ENCODE results near the gene F5.
"Not testable (repeated sequence)": the region's sequence is repeated elsewhere in the genome, so short reads cannot be mapped to it uniquely, and the experiment has no call there.

F5 gene

DNA sequence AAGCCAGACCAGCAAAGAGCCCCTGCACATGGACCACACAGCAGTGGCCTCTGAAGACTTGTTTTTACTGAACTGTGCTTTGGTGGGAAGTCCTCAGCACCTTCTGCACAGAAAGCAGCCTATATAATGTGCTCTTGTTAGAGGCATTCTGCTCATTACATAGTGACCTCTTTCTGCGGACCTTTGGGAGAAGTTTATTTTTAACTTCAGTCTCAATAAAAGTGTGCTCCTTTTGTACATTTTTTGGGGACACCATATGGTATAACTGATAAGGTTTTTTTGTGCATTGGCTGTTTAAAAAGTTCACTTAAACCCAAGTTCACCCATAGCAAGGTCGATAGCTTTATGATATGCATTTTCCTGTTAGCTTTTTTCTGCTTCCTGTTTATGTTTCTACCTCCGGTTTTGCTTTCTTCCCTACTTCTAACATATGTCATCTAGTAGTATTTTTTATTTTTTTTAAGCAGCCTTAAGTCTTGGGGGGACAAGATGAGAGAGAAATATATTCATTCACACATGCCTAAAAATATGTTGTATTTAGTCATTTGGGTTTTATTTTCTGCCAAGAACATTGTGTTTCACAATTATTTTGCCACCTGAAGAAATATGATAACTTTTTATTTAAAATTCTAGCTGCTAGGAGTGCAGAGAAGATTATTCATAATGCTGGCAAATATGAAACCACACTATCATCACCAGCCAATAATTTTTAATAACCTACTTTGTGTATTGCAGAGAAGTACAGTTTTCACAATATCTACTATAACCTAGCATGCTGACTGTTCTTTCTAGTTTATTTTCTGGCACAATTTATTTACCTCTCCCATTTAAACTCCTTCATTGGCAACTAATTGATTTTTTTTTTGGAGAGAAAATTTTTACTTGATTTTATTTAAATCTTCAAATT is 77.6 kb downstream of the F5 start:
- no peak overlapping the region for H3K27ac ChIP-seq (ENCODE audit: low read length)
- H3K9me3 ChIP-seq (ENCODE audit: control insufficient read depth in 2 of 2, low read length in 2 of 2) = no peaks in the 10 kb centered on the region
- H3K9ac ChIP-seq (ENCODE audit: low read length in 2 of 2) = no peak overlapping the region

GRCh38 chr1:169507413-169507812 is 78.9 kb downstream of the F5 start:
- no peaks in the 10 kb centered on the region for H3K9me3 ChIP-seq (ENCODE audit: control insufficient read depth in 2 of 2, low read length in 2 of 2)
- H3K27me3 ChIP-seq (ENCODE audit: control insufficient read depth in 1 of 2, insufficient read depth in 2 of 2, low read length in 2 of 2) = no peaks in the 10 kb centered on the region
- no peak overlapping the region for H3K9ac ChIP-seq (ENCODE audit: low read length in 2 of 2)
- H3K4me3 ChIP-seq (ENCODE audit: low read length in 2 of 2) = no peak overlapping the region
- H3K36me3 ChIP-seq (ENCODE audit: control insufficient read depth in 2 of 2, insufficient read depth in 2 of 2, low read length in 2 of 2) = no peaks in the 10 kb centered on the region
- H3K27ac ChIP-seq (ENCODE audit: low read length) = no peak overlapping the region
- H3K4me1 ChIP-seq (ENCODE audit: control insufficient read depth, insufficient read depth, low read length) = no peaks in the 10 kb centered on the region

More for the DNA sequence above, 77.6 kb downstream of the F5 start:
- Histone ChIP-seq H3K4me1 (ENCODE audit: control insufficient read depth, insufficient read depth, low read length) (no peaks in the 10 kb centered on the region), H3K27me3 (ENCODE audit: control insufficient read depth in 1 of 2, insufficient read depth in 2 of 2, low read length in 2 of 2) (no peaks in the 10 kb centered on the region), H3K36me3 (ENCODE audit: control insufficient read depth in 2 of 2, insufficient read depth in 2 of 2, low read length in 2 of 2) (no peaks in the 10 kb centered on the region), H3K4me3 (ENCODE audit: low read length in 2 of 2) (no peak overlapping the region)

DNA sequence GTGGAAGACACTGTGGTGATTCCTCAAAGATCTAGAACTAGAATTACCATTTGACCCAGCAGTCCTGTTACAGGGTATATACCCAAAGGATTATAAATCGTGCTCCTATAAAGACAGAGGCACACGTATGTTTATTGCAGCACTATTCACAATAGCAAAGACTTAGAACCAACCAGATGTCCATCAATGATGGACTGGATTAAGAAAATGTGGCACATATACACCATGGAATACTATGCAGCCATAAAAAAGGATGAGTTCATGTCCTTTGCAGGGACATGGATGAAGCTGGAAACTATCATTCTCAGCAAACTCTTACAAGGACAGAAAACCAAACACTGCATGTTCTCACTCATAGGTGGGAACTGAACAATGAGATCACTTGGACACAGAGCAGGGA is 82.7 kb downstream of the F5 start:
- H3K27ac ChIP-seq (ENCODE audit: low read length); H3K9ac ChIP-seq (ENCODE audit: low read length in 2 of 2); H3K4me3 ChIP-seq (ENCODE audit: low read length in 2 of 2); H3K36me3 ChIP-seq (ENCODE audit: control insufficient read depth in 2 of 2, insufficient read depth in 2 of 2, low read length in 2 of 2); H3K27me3 ChIP-seq (ENCODE audit: control insufficient read depth in 1 of 2, insufficient read depth in 2 of 2, low read length in 2 of 2); H3K4me1 ChIP-seq (ENCODE audit: control insufficient read depth, insufficient read depth, low read length); H3K9me3 ChIP-seq (ENCODE audit: control insufficient read depth in 2 of 2, low read length in 2 of 2): not testable (repeated sequence)

- H3K4me3 ChIP-seq (ENCODE audit: low read length in 2 of 2) = no peak overlapping the region
- no peaks in the 10 kb centered on the region for H3K27me3 ChIP-seq (ENCODE audit: control insufficient read depth in 1 of 2, insufficient read depth in 2 of 2, low read length in 2 of 2)
- no peaks in the 10 kb centered on the region for H3K36me3 ChIP-seq (ENCODE audit: control insufficient read depth in 2 of 2, insufficient read depth in 2 of 2, low read length in 2 of 2)
- no peaks in the 10 kb centered on the region for H3K9me3 ChIP-seq (ENCODE audit: control insufficient read depth in 2 of 2, low read length in 2 of 2)
- H3K4me1 ChIP-seq (ENCODE audit: control insufficient read depth, insufficient read depth, low read length) = no peaks in the 10 kb centered on the region
- H3K9ac ChIP-seq (ENCODE audit: low read length in 2 of 2) = no peak overlapping the region
- no peak overlapping the region for H3K27ac ChIP-seq (ENCODE audit: low read length)
These were observed 86.5 kb downstream of the F5 start for GRCh38 chr1:169499807-169500206.

- H3K9me3 ChIP-seq (ENCODE audit: control insufficient read depth in 2 of 2, low read length in 2 of 2) = no peaks in the 10 kb centered on the region
- no peaks in the 10 kb centered on the region for H3K4me1 ChIP-seq (ENCODE audit: control insufficient read depth, insufficient read depth, low read length)
- no peak overlapping the region for H3K9ac ChIP-seq (ENCODE audit: low read length in 2 of 2)
- H3K27ac ChIP-seq (ENCODE audit: low read length) = no peak overlapping the region
- no peaks in the 10 kb centered on the region for H3K36me3 ChIP-seq (ENCODE audit: control insufficient read depth in 2 of 2, insufficient read depth in 2 of 2, low read length in 2 of 2)
- no peak overlapping the region for H3K4me3 ChIP-seq (ENCODE audit: low read length in 2 of 2)
- no peaks in the 10 kb centered on the region for H3K27me3 ChIP-seq (ENCODE audit: control insufficient read depth in 1 of 2, insufficient read depth in 2 of 2, low read length in 2 of 2)
These were observed 89.0 kb downstream of the F5 start for GRCh38 chr1:169497317-169497716.

- Histone ChIP-seq H3K4me1 (ENCODE audit: control insufficient read depth, insufficient read depth, low read length) (no peaks in the 10 kb centered on the region), H3K9me3 (ENCODE audit: control insufficient read depth in 2 of 2, low read length in 2 of 2) (no peaks in the 10 kb centered on the region), H3K27ac (ENCODE audit: low read length) (no peak overlapping the region), H3K9ac (ENCODE audit: low read length in 2 of 2) (no peak overlapping the region), H3K36me3 (ENCODE audit: control insufficient read depth in 2 of 2, insufficient read depth in 2 of 2, low read length in 2 of 2) (no peaks in the 10 kb centered on the region), H3K4me3 (ENCODE audit: low read length in 2 of 2) (no peak overlapping the region), H3K27me3 (ENCODE audit: control insufficient read depth in 1 of 2, insufficient read depth in 2 of 2, low read length in 2 of 2) (no peaks in the 10 kb centered on the region)
These were observed 90.4 kb downstream of the F5 start for GRCh38 chr1:169495916-169496315.

DNA sequence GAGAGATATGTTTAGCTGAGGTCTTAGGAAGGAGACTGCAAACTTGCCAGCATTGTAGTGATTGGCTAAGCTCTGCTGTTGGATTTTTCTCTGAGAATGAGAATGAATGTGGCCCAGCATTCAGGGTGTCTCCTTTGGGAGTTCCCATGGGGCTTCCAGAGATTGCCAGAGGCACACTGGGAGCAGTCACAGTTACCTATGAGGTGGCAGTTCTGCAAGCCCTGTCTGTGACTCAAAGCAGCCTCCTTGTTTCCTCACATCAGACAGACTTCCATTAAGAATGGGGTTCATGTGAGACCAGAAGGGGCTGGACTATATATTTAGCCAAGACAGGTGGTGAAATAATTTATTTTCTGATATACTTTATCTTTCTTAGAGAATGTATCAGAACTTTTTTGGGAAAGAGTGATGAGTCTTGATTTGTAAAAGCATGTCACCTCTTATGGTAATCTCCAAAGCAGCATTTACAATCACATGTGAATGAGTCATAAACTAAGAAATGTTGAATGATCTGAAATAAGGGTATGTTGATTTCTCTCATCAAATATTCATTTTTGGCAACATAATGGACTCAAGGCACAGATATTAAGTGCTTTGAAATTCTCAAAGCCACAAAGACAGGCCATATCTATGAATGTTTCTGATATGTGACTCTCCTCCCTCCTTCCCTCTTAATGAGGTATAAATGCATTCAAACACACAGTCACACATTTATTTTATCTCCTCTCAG is 91.1 kb downstream of the F5 start:
- no peaks in the 10 kb centered on the region for H3K27me3 ChIP-seq (ENCODE audit: control insufficient read depth in 1 of 2, insufficient read depth in 2 of 2, low read length in 2 of 2)
- no peak overlapping the region for H3K27ac ChIP-seq (ENCODE audit: low read length)
- H3K36me3 ChIP-seq (ENCODE audit: control insufficient read depth in 2 of 2, insufficient read depth in 2 of 2, low read length in 2 of 2) = no peaks in the 10 kb centered on the region
- H3K4me1 ChIP-seq (ENCODE audit: control insufficient read depth, insufficient read depth, low read length) = no peaks in the 10 kb centered on the region
- H3K4me3 ChIP-seq (ENCODE audit: low read length in 2 of 2) = no peak overlapping the region
- no peak overlapping the region for H3K9ac ChIP-seq (ENCODE audit: low read length in 2 of 2)
- H3K9me3 ChIP-seq (ENCODE audit: control insufficient read depth in 2 of 2, low read length in 2 of 2) = no peaks in the 10 kb centered on the region

- no peak overlapping the region for H3K4me3 ChIP-seq (ENCODE audit: low read length in 2 of 2)
- H3K9me3 ChIP-seq (ENCODE audit: control insufficient read depth in 2 of 2, low read length in 2 of 2) = no peaks in the 10 kb centered on the region
- no peaks in the 10 kb centered on the region for H3K4me1 ChIP-seq (ENCODE audit: control insufficient read depth, insufficient read depth, low read length)
- no peak overlapping the region for H3K27ac ChIP-seq (ENCODE audit: low read length)
- H3K9ac ChIP-seq (ENCODE audit: low read length in 2 of 2) = no peak overlapping the region
- H3K27me3 ChIP-seq (ENCODE audit: control insufficient read depth in 1 of 2, insufficient read depth in 2 of 2, low read length in 2 of 2) = no peaks in the 10 kb centered on the region
- H3K36me3 ChIP-seq (ENCODE audit: control insufficient read depth in 2 of 2, insufficient read depth in 2 of 2, low read length in 2 of 2) = no peaks in the 10 kb centered on the region
These were observed 91.9 kb downstream of the F5 start for GRCh38 chr1:169494343-169494742.

GRCh38 chr1:169493251-169493650 is 93.0 kb downstream of the F5 start:
- H3K27ac ChIP-seq (ENCODE audit: low read length) = no peak overlapping the region
- no peak overlapping the region for H3K9ac ChIP-seq (ENCODE audit: low read length in 2 of 2)
- H3K27me3 ChIP-seq (ENCODE audit: control insufficient read depth in 1 of 2, insufficient read depth in 2 of 2, low read length in 2 of 2) = no peaks in the 10 kb centered on the region
- no peak overlapping the region for H3K4me3 ChIP-seq (ENCODE audit: low read length in 2 of 2)
- no peaks in the 10 kb centered on the region for H3K9me3 ChIP-seq (ENCODE audit: control insufficient read depth in 2 of 2, low read length in 2 of 2)
- H3K36me3 ChIP-seq (ENCODE audit: control insufficient read depth in 2 of 2, insufficient read depth in 2 of 2, low read length in 2 of 2) = no peaks in the 10 kb centered on the region
- H3K4me1 ChIP-seq (ENCODE audit: control insufficient read depth, insufficient read depth, low read length) = no peaks in the 10 kb centered on the region

DNA sequence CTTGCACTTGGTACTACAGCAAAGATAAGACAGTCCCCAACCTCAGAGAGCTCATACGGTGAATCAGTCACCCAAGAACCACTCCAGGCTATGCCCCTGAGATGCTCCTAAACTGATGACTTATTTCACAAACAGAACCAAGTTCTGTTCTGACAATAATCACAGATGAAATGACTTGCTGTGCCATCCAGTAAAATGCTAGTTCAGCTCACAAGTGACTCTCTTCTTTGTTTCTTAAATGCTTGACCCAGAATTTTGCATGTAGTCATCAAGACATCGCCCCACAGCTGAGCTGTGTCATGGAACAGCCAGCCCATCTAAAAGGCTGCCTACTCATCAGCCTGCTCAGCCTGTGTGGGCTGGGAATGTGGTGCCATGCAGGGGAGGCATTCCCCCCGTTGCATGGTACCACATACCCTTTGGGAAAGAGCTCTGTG is 94.4 kb downstream of the F5 start:
- H3K27ac ChIP-seq (ENCODE audit: low read length) = no peak overlapping the region
- no peak overlapping the region for H3K4me3 ChIP-seq (ENCODE audit: low read length in 2 of 2)
- H3K9me3 ChIP-seq (ENCODE audit: control insufficient read depth in 2 of 2, low read length in 2 of 2) = no peaks in the 10 kb centered on the region
- H3K9ac ChIP-seq (ENCODE audit: low read length in 2 of 2) = no peak overlapping the region
- H3K4me1 ChIP-seq (ENCODE audit: control insufficient read depth, insufficient read depth, low read length) = peaks cover 4% of the 10 kb centered on the region
- no peaks in the 10 kb centered on the region for H3K27me3 ChIP-seq (ENCODE audit: control insufficient read depth in 1 of 2, insufficient read depth in 2 of 2, low read length in 2 of 2)
- H3K36me3 ChIP-seq (ENCODE audit: control insufficient read depth in 2 of 2, insufficient read depth in 2 of 2, low read length in 2 of 2) = no peaks in the 10 kb centered on the region

- Histone ChIP-seq H3K4me1 (ENCODE audit: control insufficient read depth, insufficient read depth, low read length) (peaks cover 18% of the 10 kb centered on the region), H3K4me3 (ENCODE audit: low read length in 2 of 2) (no peak overlapping the region)
These were observed 98.1 kb downstream of the F5 start for GRCh38 chr1:169488157-169488556.

More at GRCh38 chr1:169488157-169488556, 98.1 kb downstream of the F5 start:
- Histone ChIP-seq H3K36me3 (ENCODE audit: control insufficient read depth in 2 of 2, insufficient read depth in 2 of 2, low read length in 2 of 2) (no peaks in the 10 kb centered on the region), H3K9ac (ENCODE audit: low read length in 2 of 2) (no peak overlapping the region), H3K27ac (ENCODE audit: low read length) (no peak overlapping the region), H3K9me3 (ENCODE audit: control insufficient read depth in 2 of 2, low read length in 2 of 2) (no peaks in the 10 kb centered on the region), H3K27me3 (ENCODE audit: control insufficient read depth in 1 of 2, insufficient read depth in 2 of 2, low read length in 2 of 2) (no peaks in the 10 kb centered on the region)

All from stomach smooth muscle (tissue), 2 donors.